Fibroblast of lung (primary cell): ENCODE data around the gene CALD1. TPM values are rescaled to one million over a fixed set of nuclear protein-coding genes. Genes with fewer than 3 reads are reported as not detected.

ENCODE experiments used
- DNase-seq, 2 donors: peaks; one replicate each; pipeline versions ENCODE4 v3.0.0 to v3.0.0-alpha.2; 2010; ENCODE audit warnings: low read depth in 2 of 2
- H2AFZ ChIP-seq: 2 replicates; pipeline ENCODE4 v1.5.1; 2012; ENCODE audit warnings: low read length, control low read depth, inconsistent platforms
- H3K27ac ChIP-seq: 2 replicates; pipeline ENCODE4 v1.5.1; 2011; ENCODE audit warnings: low read length, control low read depth; ENCODE audit not compliant: insufficient read depth
- H3K27me3 ChIP-seq: 2 replicates; pipeline ENCODE4 v1.5.1; 2011; ENCODE audit warnings: mild to moderate bottlenecking, low read length; ENCODE audit not compliant: control insufficient read depth, insufficient read depth
- H3K36me3 ChIP-seq: 2 replicates; pipeline ENCODE4 v1.5.1; 2011; ENCODE audit warnings: low read length; ENCODE audit not compliant: control insufficient read depth, insufficient read depth
- H3K4me1 ChIP-seq: 2 replicates; pipeline ENCODE4 v1.5.1; 2011; ENCODE audit warnings: low read length; ENCODE audit not compliant: control insufficient read depth, insufficient read depth; ENCODE audit errors: extremely low read depth
- H3K4me2 ChIP-seq: 2 replicates; pipeline ENCODE4 v1.5.1; 2011; ENCODE audit warnings: low read length, control low read depth; ENCODE audit not compliant: insufficient read depth; ENCODE audit errors: extremely low read depth
- H3K4me3 ChIP-seq, 4 experiments: fragments of 200-600 bp in 1 of 4; sonication (generic) in 1 of 4; replicated peaks in 1 of 4; 2 replicates each; pipeline ENCODE4 v1.5.1; 2011 to 2016; ENCODE audit warnings: low read length in 4 of 4, low read depth in 3 of 4, mild to moderate bottlenecking in 3 of 4, control low read depth in 2 of 4, inconsistent platforms in 1 of 4, mixed read lengths in 1 of 4; ENCODE audit not compliant: insufficient read depth in 1 of 4; ENCODE audit errors: control extremely low read depth in 1 of 4
- H3K79me2 ChIP-seq: 2 replicates; pipeline ENCODE4 v1.5.1; 2012; ENCODE audit warnings: mild to moderate bottlenecking, low read length, inconsistent platforms; ENCODE audit not compliant: control insufficient read depth, insufficient read depth
- H3K9ac ChIP-seq: 2 replicates; pipeline ENCODE4 v1.5.1; 2011; ENCODE audit warnings: mild to moderate bottlenecking, low read length, control low read depth; ENCODE audit not compliant: insufficient read depth
- H3K9me3 ChIP-seq: 2 replicates; pipeline ENCODE4 v1.5.1; 2012; ENCODE audit warnings: low read depth, low read length; ENCODE audit not compliant: control insufficient read depth, insufficient read depth
- H4K20me1 ChIP-seq: 2 replicates; pipeline ENCODE4 v1.5.1; 2011; ENCODE audit warnings: low read length; ENCODE audit not compliant: control insufficient read depth, insufficient read depth; ENCODE audit errors: extremely low read depth
- CTCF ChIP-seq, 2 donors: IDR thresholded peaks in 1 of 2; conservative IDR thresholded peaks in 1 of 2; 1 replicate in 1 of 2; 2 replicates in 1 of 2; pipeline ENCODE4 v1.5.1; 2011 to 2012; ENCODE audit warnings: low read length in 2 of 2, control low read depth in 1 of 2, inconsistent platforms in 1 of 2, low read depth in 1 of 2, mild to moderate bottlenecking in 1 of 2
- EZH2 ChIP-seq: IDR thresholded peaks from 2 replicates; pipeline ENCODE4 v1.5.1; 2012; ENCODE audit warnings: low read length, control low read depth, mild to moderate bottlenecking; ENCODE audit errors: missing control alignments
- polyA plus RNA-seq, 2 donors: library from polyadenylated mRNA; depleted of rRNA in 1 of 2; stranded (reverse) in 1 of 2; unstranded in 1 of 2; fragments of >200 nt; gene quantifications; 2 replicates each; pipeline ENCODE4 v1.2.1, GENCODE V29; 2011 to 2012; ENCODE audit warnings: missing spikeins in 1 of 2
- total RNA-seq: library from RNA; depleted of rRNA; stranded (reverse); fragments of >200 nt; gene quantifications from 2 replicates; pipeline ENCODE4 v1.2.1, GENCODE V29; 2014

Gene CALD1
- total and polyA plus RNA-seq, 2 donors (not counting 1 experiment from before 2014, with no cell fraction given) = 343 to 1,187 TPM

GRCh38 chr7:134873253-134873652, 93.8 kb downstream of the CALD1 start:
- no peak overlapping the region for H3K4me2 ChIP-seq
- peaks cover 10% of the 10 kb centered on the region for H3K79me2 ChIP-seq
- H4K20me1 ChIP-seq = no peaks in the 10 kb centered on the region
- peaks cover 2% of the 10 kb centered on the region for H3K36me3 ChIP-seq
- peak in 1 of 2 donors; percentile 63 for DNase-seq
- H3K27ac ChIP-seq = no peak overlapping the region
- no peaks in the 10 kb centered on the region for H3K27me3 ChIP-seq
- H3K4me1 ChIP-seq = peaks cover 8% of the 10 kb centered on the region
- H3K9ac ChIP-seq = no peak overlapping the region
- H2AFZ ChIP-seq = no peak overlapping the region
- TF ChIP-seq EZH2 (no peak), CTCF (conservative IDR thresholded peaks at IDR 0.05 in 1 of 2, IDR thresholded peaks at IDR 0.05 in 1 of 2; ENCODE audit: low read depth in 1 of 2, low read length in 2 of 2) (no peak)
- no peak overlapping the region for H3K4me3 ChIP-seq
- no peaks in the 10 kb centered on the region for H3K9me3 ChIP-seq

- H3K4me1 ChIP-seq = peaks cover 8% of the 10 kb centered on the region
- TF ChIP-seq EZH2 = no peak
- no peak for TF ChIP-seq CTCF (conservative IDR thresholded peaks at IDR 0.05 in 1 of 2, IDR thresholded peaks at IDR 0.05 in 1 of 2; ENCODE audit: low read depth in 1 of 2, low read length in 2 of 2)
- H4K20me1 ChIP-seq = no peaks in the 10 kb centered on the region
- H2AFZ ChIP-seq = no peak overlapping the region
- no peaks in the 10 kb centered on the region for H3K9me3 ChIP-seq
- H3K9ac ChIP-seq = no peak overlapping the region
- H3K27ac ChIP-seq = no peak overlapping the region
- H3K4me2 ChIP-seq = no peak overlapping the region
- H3K36me3 ChIP-seq = peaks cover 2% of the 10 kb centered on the region
- H3K4me3 ChIP-seq = no peak overlapping the region
- no peaks in the 10 kb centered on the region for H3K27me3 ChIP-seq
- peaks cover 9% of the 10 kb centered on the region for H3K79me2 ChIP-seq
- DNase-seq = no peak
These were observed 95.0 kb downstream of the CALD1 start for GRCh38 chr7:134874407-134874806.

GRCh38 chr7:134875867-134876266, 96.4 kb downstream of the CALD1 start:
- Histone ChIP-seq H3K79me2 (peaks cover 4% of the 10 kb centered on the region), H3K4me2 (no peak overlapping the region), H3K36me3 (no peaks in the 10 kb centered on the region), H4K20me1 (no peaks in the 10 kb centered on the region), H3K4me1 (peaks cover 8% of the 10 kb centered on the region), H3K9me3 (no peaks in the 10 kb centered on the region), H3K27me3 (no peaks in the 10 kb centered on the region), H3K4me3 (no peak overlapping the region), H3K9ac (no peak overlapping the region), H3K27ac (no peak overlapping the region), H2AFZ (no peak overlapping the region)
- peak; percentile 73 to 86 for DNase-seq
- TF ChIP-seq CTCF (conservative IDR thresholded peaks at IDR 0.05 in 1 of 2, IDR thresholded peaks at IDR 0.05 in 1 of 2; ENCODE audit: low read depth in 1 of 2, low read length in 2 of 2) (no peak), EZH2 (no peak)
